NCI-H2196 (cell line): ENCODE results near the gene CCDC148.

Source experiments
- DNase-seq: peaks from one replicate; lab custom pipeline; 2025; ENCODE audit not compliant: unreplicated experiment; lab: John Stamatoyannopoulos, UW

Gene CCDC148

DNA sequence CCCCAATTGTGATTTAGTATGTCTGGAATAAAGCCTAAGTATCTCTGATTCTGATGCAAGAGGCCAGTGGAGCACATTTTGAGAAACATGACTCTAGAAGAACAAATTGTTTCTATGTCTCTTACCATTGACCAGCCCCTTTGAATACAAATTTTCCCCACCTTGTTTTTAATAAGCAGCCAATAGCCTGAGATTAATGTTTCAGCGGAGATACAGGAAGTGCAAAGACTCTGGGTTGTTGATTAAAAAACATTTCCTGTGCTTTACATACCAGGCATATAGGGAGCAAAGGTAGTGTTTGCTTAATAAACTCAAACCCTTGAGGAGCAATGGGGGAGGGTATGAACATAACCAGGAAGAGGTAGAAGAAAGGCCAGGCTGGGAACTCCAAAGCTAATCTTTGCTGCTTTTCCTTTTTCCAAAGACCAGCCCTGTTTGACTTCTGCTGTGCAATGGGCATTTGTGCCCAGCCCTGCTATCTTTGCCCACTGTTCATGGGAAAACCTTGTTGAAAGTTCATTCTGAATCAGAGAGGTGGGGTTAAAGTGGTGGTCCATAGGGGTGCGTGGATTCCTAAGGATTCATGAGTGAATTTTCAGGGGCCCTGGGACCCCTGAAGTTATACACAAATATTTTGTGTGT lies 325.6 kb downstream of the CCDC148 start:
- no peak for DNase-seq

GRCh38 chr2:158129037-158129436 lies 327.5 kb downstream of the CCDC148 start:
- DNase-seq = no peak

- DNase-seq = no peak
These were observed 328.2 kb downstream of the CCDC148 start for GRCh38 chr2:158128168-158128973.

- DNase-seq = no peak
These were observed 329.2 kb downstream of the CCDC148 start for GRCh38 chr2:158127380-158127804.

- no peak for DNase-seq
These were observed 330.6 kb downstream of the CCDC148 start for GRCh38 chr2:158125756-158126498.

- DNase-seq = no peak
These were observed 331.7 kb downstream of the CCDC148 start for GRCh38 chr2:158124896-158125295.
